Measurements from ENCODE around the gene PHYKPL. TPM values are rescaled to one million over a fixed set of nuclear protein-coding genes. Genes with fewer than 3 reads are reported as not detected.

PHYKPL gene
- polyA plus RNA-seq, 1 donor (not counting 4 experiments of a cell fraction or from before 2014, with no cell fraction given) = 38.8 TPM

DNA sequence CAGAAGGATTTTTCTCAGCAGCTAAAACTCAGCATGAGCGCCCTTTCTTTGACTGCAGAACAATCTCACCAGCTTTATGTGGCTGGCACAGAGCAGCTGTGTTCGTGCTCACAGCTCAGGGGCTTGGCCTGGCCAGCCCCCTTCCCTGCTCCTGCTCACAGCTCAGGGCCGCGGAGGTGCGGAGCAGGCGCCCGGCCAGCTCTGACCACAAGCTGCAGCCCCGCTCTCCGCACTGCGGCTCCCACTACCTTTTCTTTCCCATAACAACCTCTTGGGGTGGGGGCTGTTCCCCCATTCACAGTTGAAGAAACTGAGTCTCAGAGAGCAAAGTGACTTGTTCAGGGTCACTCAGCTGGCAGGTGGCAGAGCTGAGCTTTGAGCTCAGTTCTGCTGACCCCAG is 34.0 kb upstream of the PHYKPL start:
- no peaks in the 10 kb centered on the region for H3K27me3 ChIP-seq (ENCODE audit: control insufficient read depth, extremely low read depth, insufficient read depth, low read length)
- no peak overlapping the region for H3K4me2 ChIP-seq (ENCODE audit: control insufficient read depth, extremely low read depth, insufficient read depth, low read depth, low read length)
- no peak overlapping the region for H3K27ac ChIP-seq (ENCODE audit: control insufficient read depth, insufficient read depth, low read length)
- H3K4me1 ChIP-seq (ENCODE audit: control insufficient read depth, extremely low read depth, insufficient read depth, low read length) = no peaks in the 10 kb centered on the region
- no peak overlapping the region for H3K9ac ChIP-seq (ENCODE audit: control insufficient read depth, extremely low read depth, insufficient read depth, low read length)
- no peak for DNase-seq (ENCODE audit: low read depth, low spot score)
- no peaks in the 10 kb centered on the region for H4K20me1 ChIP-seq (ENCODE audit: control insufficient read depth, extremely low read depth, insufficient read depth, low read length)
- no peaks in the 10 kb centered on the region for H3K9me1 ChIP-seq (ENCODE audit: control insufficient read depth, extremely low read depth, insufficient read depth, low read length)
- H2AFZ ChIP-seq (ENCODE audit: control insufficient read depth, low read length) = no peak overlapping the region
- dilution Hi-C loops (cut with MboI; ENCODE audit: extremely low pct_ligation_motif_present, low sequenced_read_pairs) = no loop called here
- FAIRE-seq = no peak
- TF ChIP-seq EZH2 (IDR thresholded peaks at IDR 0.05; ENCODE audit: low read length) = no peak
- TF ChIP-seq, protein P1, sequence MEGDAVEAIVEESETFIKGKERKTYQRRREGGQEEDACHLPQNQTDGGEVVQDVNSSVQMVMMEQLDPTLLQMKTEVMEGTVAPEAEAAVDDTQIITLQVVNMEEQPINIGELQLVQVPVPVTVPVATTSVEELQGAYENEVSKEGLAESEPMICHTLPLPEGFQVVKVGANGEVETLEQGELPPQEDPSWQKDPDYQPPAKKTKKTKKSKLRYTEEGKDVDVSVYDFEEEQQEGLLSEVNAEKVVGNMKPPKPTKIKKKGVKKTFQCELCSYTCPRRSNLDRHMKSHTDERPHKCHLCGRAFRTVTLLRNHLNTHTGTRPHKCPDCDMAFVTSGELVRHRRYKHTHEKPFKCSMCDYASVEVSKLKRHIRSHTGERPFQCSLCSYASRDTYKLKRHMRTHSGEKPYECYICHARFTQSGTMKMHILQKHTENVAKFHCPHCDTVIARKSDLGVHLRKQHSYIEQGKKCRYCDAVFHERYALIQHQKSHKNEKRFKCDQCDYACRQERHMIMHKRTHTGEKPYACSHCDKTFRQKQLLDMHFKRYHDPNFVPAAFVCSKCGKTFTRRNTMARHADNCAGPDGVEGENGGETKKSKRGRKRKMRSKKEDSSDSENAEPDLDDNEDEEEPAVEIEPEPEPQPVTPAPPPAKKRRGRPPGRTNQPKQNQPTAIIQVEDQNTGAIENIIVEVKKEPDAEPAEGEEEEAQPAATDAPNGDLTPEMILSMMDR (optimal IDR thresholded peaks at IDR 0.05 in 1 of 3, IDR thresholded peaks at IDR 0.05 in 1 of 3, conservative IDR thresholded peaks at IDR 0.05 in 1 of 3; ENCODE audit: extremely low read depth in 1 of 3, insufficient read depth in 2 of 3, low read length in 3 of 3) = no peak
- H3K4me3 ChIP-seq (ENCODE audit: control insufficient read depth in 2 of 3, extremely low read depth in 1 of 3, insufficient read depth in 2 of 3, low read depth in 1 of 3, low read length in 3 of 3) = no peak overlapping the region
- H3K9me3 ChIP-seq (ENCODE audit: control insufficient read depth, low read depth, low read length) = no peaks in the 10 kb centered on the region
- no peaks in the 10 kb centered on the region for H3K36me3 ChIP-seq (ENCODE audit: control insufficient read depth in 2 of 2, extremely low read depth in 1 of 2, insufficient read depth in 2 of 2, low read length in 2 of 2)
- H3K79me2 ChIP-seq (ENCODE audit: control insufficient read depth, insufficient read depth, low read length) = no peaks in the 10 kb centered on the region

DNA sequence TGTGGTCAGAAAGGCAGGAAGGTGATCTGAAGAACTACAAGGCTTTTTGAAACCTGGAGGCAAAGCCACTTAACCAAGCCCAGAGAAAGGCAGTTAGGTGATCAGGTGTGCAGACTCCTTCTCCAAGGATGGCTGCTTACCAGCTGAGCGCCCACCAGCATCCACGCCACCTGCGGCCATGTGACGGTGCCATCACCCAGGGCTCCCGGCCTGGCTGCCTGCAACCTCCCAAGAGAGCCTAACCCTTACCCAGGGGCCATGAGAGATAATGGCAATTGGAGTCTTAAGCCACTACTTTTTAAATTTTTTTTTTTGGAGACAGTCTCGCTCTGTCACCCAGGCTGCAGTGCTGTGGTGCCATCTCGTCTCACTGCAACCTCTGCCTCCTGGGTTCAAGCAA is 33.1 kb upstream of the PHYKPL start:
- TF ChIP-seq EZH2 (IDR thresholded peaks at IDR 0.05; ENCODE audit: low read length) = no peak
- TF ChIP-seq, protein P1 (optimal IDR thresholded peaks at IDR 0.05 in 1 of 3, IDR thresholded peaks at IDR 0.05 in 1 of 3, conservative IDR thresholded peaks at IDR 0.05 in 1 of 3; ENCODE audit: extremely low read depth in 1 of 3, insufficient read depth in 2 of 3, low read length in 3 of 3) = no peak
- Histone ChIP-seq H2AFZ (ENCODE audit: control insufficient read depth, low read length) (no peak overlapping the region), H3K27me3 (ENCODE audit: control insufficient read depth, extremely low read depth, insufficient read depth, low read length) (no peaks in the 10 kb centered on the region), H3K9ac (ENCODE audit: control insufficient read depth, extremely low read depth, insufficient read depth, low read length) (no peak overlapping the region), H3K36me3 (ENCODE audit: control insufficient read depth in 2 of 2, extremely low read depth in 1 of 2, insufficient read depth in 2 of 2, low read length in 2 of 2) (no peaks in the 10 kb centered on the region), H3K9me3 (ENCODE audit: control insufficient read depth, low read depth, low read length) (no peaks in the 10 kb centered on the region), H3K79me2 (ENCODE audit: control insufficient read depth, insufficient read depth, low read length) (no peaks in the 10 kb centered on the region), H4K20me1 (ENCODE audit: control insufficient read depth, extremely low read depth, insufficient read depth, low read length) (no peaks in the 10 kb centered on the region), H3K9me1 (ENCODE audit: control insufficient read depth, extremely low read depth, insufficient read depth, low read length) (no peaks in the 10 kb centered on the region), H3K4me3 (ENCODE audit: control insufficient read depth in 2 of 3, extremely low read depth in 1 of 3, insufficient read depth in 2 of 3, low read depth in 1 of 3, low read length in 3 of 3) (no peak overlapping the region), H3K27ac (ENCODE audit: control insufficient read depth, insufficient read depth, low read length) (no peak overlapping the region), H3K4me2 (ENCODE audit: control insufficient read depth, extremely low read depth, insufficient read depth, low read depth, low read length) (no peak overlapping the region), H3K4me1 (ENCODE audit: control insufficient read depth, extremely low read depth, insufficient read depth, low read length) (no peaks in the 10 kb centered on the region)
- DNase-seq (ENCODE audit: low read depth, low spot score) (no peak), FAIRE-seq (no peak)
- dilution Hi-C loops (cut with MboI; ENCODE audit: extremely low pct_ligation_motif_present, low sequenced_read_pairs) = no loop called here
